Endothelial cell of umbilical vein (primary cell): ENCODE measurements around the gene SORCS2.

Source experiments
- EZH2 ChIP-seq: IDR thresholded peaks from 2 replicates; pipeline ENCODE4 v1.6.1; 2012; ENCODE audit warnings: borderline replicate concordance, low read depth, mild to moderate bottlenecking, moderate library complexity, low read length, inconsistent platforms; ENCODE audit not compliant: severe bottlenecking
- MYC ChIP-seq: IDR thresholded peaks from one replicate; pipeline ENCODE4 v1.6.1; 2011; ENCODE audit warnings: mild to moderate bottlenecking, low read depth, low read length
- POLR2A ChIP-seq: IDR thresholded peaks from 2 replicates; pipeline ENCODE4 v1.6.1; 2012; ENCODE audit warnings: low read depth, mild to moderate bottlenecking, control low read depth, low read length
- POLR2AphosphoS5 ChIP-seq: IDR thresholded peaks from 2 replicates; pipeline ENCODE4 v1.6.1; 2012; ENCODE audit warnings: low read depth, mild to moderate bottlenecking, control low read depth, low read length, moderate library complexity; ENCODE audit not compliant: insufficient read depth
- TF ChIP-seq, protein P1 (sequence below), 2 donors: IDR thresholded peaks; 1 replicate in 1 of 2; 2 replicates in 1 of 2; pipeline ENCODE4 v1.5.1; 2011; ENCODE audit warnings: low read length in 2 of 2, mild to moderate bottlenecking in 2 of 2, moderate library complexity in 2 of 2, control low read depth in 1 of 2, inconsistent platforms in 1 of 2, low read depth in 1 of 2; ENCODE audit not compliant: insufficient read depth in 1 of 2; ENCODE audit errors: extremely low read depth in 1 of 2
- TF ChIP-seq, protein P2 (sequence below): IDR thresholded peaks from 2 replicates; pipeline ENCODE4 v1.6.1; 2011; ENCODE audit not compliant: insufficient read depth, insufficient read length

DNA sequence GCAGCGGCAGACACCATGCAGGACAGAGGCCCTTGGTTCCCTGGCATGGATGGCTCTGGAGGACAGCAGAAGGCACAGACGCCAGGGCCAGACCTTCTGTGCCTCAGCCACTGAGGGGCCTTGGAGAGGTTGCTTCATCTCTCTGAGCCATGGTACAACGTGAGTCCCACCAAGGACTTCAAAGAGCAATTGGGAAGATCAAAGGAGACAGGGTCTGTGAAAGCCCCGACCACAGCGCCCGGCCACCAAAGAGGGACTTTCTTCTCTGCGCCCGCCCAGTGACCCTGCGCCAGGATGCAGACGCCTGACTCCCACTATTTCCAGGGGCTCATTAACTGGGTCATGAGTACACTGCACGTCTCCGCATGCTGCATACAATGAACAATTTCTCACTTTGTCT lies 573.3 kb downstream of the SORCS2 start:
- no peak for TF ChIP-seq EZH2
- no peak for TF ChIP-seq POLR2A
- TF ChIP-seq, protein P1, sequence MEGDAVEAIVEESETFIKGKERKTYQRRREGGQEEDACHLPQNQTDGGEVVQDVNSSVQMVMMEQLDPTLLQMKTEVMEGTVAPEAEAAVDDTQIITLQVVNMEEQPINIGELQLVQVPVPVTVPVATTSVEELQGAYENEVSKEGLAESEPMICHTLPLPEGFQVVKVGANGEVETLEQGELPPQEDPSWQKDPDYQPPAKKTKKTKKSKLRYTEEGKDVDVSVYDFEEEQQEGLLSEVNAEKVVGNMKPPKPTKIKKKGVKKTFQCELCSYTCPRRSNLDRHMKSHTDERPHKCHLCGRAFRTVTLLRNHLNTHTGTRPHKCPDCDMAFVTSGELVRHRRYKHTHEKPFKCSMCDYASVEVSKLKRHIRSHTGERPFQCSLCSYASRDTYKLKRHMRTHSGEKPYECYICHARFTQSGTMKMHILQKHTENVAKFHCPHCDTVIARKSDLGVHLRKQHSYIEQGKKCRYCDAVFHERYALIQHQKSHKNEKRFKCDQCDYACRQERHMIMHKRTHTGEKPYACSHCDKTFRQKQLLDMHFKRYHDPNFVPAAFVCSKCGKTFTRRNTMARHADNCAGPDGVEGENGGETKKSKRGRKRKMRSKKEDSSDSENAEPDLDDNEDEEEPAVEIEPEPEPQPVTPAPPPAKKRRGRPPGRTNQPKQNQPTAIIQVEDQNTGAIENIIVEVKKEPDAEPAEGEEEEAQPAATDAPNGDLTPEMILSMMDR (IDR thresholded peaks at IDR 0.05; ENCODE audit: extremely low read depth in 1 of 2, insufficient read depth in 1 of 2, low read depth in 1 of 2, low read length in 2 of 2), result no peak
- no peak for TF ChIP-seq POLR2AphosphoS5
- TF ChIP-seq MYC, result no peak
- TF ChIP-seq, protein P2, sequence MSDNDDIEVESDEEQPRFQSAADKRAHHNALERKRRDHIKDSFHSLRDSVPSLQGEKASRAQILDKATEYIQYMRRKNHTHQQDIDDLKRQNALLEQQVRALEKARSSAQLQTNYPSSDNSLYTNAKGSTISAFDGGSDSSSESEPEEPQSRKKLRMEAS, result no peak
